Glomerular endothelial cell (primary cell): ENCODE measurements around the gene ADCY7. TPM values are rescaled to one million over a fixed set of nuclear protein-coding genes. Genes with fewer than 3 reads are reported as not detected.

ENCODE experiments used
- DNase-seq: peaks from one replicate; pipeline ENCODE4 v3.0.0-alpha.2; 2011; ENCODE audit warnings: low read depth, low spot score; ENCODE audit errors: extremely low read depth
- total RNA-seq: library from RNA; depleted of rRNA; stranded (reverse); fragments of >200 nt; gene quantifications from 2 replicates; pipeline ENCODE4 v1.2.3, GENCODE V29; 2015

ADCY7 gene
- total RNA-seq, 1 donor from 2014 or later: 15.2 TPM

- DNase-seq: no peak
Observed at GRCh38 chr16:50247906-50248608, 18.3 kb upstream of the ADCY7 start.

DNA sequence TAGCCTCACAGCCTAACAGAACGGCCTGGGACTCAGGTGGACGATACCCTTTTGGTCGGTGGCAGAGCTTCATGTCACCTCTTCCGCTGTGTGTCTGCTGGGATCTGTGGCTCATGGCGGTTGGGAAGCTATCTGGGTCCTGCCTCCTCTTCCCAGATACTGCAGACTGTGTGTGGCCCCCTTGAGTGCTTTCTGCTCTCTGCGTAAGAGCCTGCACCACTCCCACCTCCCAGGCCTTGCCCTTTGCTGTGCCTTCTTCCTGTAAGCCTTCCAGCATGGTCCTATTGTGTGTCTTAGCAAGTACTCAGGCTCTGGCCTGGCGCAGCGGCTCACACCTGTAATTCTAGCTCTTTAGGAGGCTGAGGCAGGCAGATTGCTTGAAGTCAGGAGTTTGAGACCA, 17.5 kb upstream of the ADCY7 start:
- no peak for DNase-seq

DNA sequence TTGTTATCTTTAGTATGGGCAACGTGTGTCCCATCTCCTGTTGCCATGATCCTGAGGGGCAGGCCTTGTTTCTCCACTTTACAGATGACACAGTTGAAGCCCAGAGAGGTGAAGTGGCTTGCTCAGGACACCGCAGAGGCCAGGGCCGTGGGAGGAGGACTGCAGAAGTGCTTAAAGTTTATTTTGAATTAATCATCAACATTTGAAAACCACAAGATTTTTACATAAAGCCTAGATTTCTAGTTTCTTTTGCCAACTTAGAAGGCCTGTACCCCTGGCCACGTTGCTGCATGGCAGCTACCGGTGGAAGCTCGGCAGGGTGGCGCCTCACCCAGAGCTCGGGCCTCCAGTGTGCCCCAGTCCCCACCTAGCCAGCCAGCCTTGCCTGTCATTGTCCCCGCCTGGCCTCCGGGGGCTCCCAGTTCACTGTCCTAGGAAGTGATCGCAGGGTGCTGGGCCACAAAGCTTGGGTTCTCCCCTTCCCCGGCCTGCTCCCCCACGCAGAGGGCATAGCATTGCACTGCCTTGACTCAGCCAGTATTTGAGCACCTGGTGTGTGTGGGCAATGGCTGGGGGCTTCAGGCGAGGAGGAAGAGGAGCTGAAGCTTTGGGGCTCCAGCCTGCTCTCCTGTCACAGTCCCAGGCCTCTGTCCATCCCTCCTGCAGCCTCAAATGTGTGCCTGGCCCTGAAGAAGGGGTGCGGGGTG, 14.8 kb upstream of the ADCY7 start:
- no peak for DNase-seq

DNA sequence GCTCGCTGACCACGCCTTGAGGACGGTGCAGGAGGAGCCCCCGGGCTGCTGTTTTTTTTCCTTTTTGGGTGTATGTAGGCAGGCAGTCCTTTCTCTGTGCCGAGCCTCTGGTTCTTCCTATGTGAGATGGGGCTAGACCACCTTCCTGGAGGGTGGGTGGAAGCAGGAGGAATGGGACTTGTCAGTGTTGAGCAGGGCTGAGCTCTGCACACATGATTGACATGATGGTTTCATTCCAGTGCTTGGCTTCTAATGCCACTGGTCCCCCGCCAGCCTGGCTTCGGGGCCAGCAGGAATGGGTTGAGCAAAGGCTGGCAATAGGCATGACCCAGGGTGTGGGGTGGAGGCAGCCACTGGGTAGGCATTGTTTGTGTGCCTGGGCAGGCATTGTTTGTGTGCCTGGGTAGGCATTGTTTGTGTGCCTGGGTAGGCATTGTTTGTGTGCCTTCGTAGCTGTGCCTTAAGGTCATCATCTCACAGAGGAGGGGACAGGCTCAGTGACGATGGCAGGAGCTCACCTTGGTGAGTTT, 14.2 kb upstream of the ADCY7 start:
- DNase-seq: no peak

GRCh38 chr16:50252874-50253513, 13.4 kb upstream of the ADCY7 start:
- DNase-seq: no peak

GRCh38 chr16:50253514-50253910, 12.8 kb upstream of the ADCY7 start:
- DNase-seq: no peak

- no peak for DNase-seq
Observed at GRCh38 chr16:50254072-50254471, 12.3 kb upstream of the ADCY7 start.

DNA sequence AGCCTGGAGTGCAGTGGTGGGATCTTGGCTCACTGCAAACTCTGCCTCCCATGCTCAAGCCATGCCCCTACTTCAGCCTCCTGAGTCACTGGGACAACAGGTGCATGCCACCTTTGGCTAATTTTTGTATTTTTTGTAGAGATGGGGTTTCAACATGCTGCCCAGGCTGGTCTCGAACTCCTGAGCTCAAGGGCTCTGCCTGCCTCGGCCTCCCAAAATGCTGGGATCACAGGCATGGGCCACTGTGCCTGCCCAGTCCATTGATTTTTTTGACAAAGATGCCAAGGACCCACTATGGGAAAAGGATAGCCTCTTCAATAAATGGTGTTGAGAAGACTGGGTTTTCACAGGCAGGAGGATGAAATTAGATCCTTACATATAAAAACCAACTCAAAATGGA, 10.8 kb upstream of the ADCY7 start:
- no peak for DNase-seq

DNA sequence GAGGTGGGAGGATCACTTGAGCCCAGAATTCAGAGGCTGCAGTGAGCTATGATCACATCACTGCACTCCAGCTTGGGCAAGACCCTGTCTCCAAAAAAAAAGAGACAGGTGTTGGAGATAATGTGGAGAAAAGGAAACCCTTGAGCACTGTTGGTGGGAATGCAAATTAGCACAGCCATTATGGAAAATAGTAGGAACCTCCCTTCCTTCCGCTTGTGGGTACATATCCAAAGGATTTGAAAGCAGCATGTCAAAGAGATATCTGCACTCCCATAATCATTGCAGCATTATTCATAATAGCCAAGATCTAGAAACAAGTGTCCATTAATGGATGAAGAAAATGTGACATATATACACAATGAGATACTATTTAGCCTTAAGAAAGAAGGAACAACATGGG, 9.7 kb upstream of the ADCY7 start:
- DNase-seq: no peak

DNA sequence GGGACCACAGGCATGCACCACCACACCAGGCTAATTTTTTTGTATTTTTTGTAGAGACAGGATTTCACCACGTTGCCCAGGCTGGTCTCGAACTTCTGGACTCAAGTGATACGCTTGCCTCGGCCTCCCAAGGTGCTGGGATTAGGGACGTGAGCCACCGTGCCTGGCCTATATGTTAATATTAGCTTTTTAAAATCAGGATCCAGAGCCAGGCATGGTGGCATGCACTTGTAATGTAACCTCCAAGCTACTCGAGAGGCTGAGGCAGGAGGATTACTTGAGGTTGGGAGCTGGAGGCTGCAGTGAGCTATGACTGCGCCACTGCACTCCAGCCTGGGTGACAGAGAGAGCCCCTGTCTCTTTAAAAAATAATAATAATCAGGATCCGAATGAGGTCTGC, 8.5 kb upstream of the ADCY7 start:
- no peak for DNase-seq

DNA sequence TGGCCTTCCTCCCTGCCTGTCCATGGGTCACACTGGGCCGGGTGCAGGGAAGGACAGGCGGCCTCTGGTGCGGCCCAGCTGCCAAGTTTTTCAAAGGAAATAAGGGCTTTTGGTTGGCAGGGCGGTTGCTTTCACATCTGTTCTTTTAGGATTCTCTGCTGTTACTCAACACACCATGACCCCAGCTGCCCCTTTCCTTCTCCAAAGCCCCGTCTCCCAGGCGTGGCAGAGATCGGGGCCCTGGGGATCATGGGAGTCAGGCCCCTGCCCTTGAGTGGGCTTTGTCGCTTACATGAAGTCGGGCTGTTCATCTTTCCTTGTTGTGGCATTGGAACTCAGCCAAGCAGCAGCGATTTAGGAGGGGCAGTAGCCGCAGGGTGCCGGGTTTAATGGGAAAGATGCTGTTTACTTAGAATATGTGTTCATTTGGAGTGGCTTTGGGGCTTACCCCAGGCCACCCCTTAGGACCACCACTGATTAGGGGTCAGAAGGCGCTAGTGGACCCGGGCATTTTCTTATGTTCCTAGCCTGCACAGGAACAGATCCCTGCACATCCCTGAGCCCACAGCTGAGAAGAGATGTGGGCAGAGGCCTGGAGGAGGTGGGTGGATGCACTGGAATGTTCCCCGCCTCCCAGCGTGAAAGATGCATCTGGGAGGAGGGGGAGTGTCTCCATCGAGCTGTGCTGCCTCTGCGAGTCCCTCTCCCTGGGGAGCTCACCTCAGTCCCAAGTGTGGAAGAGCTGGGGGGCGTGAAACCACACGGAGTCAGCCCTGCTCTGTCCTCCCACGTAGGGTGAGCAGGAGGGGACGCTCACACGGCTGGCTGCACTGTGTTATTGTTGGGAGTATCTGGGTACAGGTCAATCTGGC, 6.8 kb upstream of the ADCY7 start:
- no peak for DNase-seq

GRCh38 chr16:50260206-50261159, 5.9 kb upstream of the ADCY7 start:
- no peak for DNase-seq

- no peak for DNase-seq
Observed at GRCh38 chr16:50261160-50261706, 5.1 kb upstream of the ADCY7 start.

- no peak for DNase-seq
Observed at GRCh38 chr16:50261707-50262235, 4.6 kb upstream of the ADCY7 start.

GRCh38 chr16:50263060-50263909, 3.1 kb upstream of the ADCY7 start:
- no peak for DNase-seq

DNA sequence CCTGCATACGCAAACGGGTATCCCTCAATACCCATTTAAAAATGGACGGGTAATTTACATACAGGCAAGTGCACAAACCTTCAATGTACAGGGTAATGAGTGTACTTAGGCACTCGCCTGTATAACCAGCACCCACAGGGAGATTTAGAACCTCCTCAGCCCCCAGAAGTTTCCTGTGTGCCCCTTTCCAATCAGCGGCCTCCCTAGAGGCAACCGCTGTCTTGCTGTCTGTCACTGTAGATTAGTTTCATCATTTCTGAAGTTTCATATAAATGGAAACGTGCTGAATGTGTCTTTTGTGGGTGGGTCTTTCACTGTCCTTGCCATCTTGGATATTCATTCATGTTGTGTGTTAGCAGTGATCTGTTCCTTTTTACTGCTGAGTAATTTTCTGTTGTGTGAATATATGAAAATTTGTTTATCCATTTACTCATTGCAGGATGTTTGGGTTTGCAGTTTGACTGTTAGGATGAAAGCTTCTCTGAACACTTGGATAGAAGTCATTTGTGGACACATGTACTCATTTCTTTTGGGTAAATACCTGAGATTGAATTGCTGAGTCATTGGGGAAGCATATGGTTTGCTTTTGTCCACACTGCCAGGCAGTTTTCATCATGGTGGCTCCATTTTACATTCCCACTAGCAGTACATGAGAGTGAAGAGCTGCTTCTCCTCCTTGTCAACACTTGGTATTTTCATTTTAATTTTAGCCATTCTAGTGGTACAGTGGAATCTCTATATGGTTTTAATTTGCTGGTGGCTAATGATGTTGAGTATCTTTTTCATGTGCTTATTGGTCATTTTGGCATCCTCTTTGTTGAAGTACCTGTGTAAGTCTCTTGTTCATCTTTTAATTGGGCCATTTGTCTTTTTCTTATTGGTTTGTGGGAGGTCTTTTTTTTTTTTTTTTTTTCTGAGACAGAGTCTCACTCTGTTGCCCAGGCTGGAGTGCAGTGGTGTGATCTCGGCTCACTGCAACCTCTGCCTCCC, 2.1 kb upstream of the ADCY7 start:
- no peak for DNase-seq

GRCh38 chr16:50265260-50265659, 1.1 kb upstream of the ADCY7 start:
- no peak for DNase-seq
